GM10248 (cell line): ENCODE data around the gene FOXI1.

Experiments
- CTCF ChIA-PET: fragments of 300-600 bp; sonication (Branson Sonifier 250); formaldehyde crosslinking; extraction: SDS; loops from one replicate; lab custom pipeline; 2021; ENCODE audit warnings: antibody characterized with exemption; lab: Yijun Ruan, JAX
- POLR2A ChIA-PET: fragments of 350-650 bp; sonication (Branson Sonifier 250); formaldehyde crosslinking; extraction: SDS; loops from one replicate; lab custom pipeline; 2020; ENCODE audit warnings: antibody characterized with exemption; lab: Yijun Ruan, JAX
- DNase-seq: peaks from one replicate; pipeline ENCODE4 v3.0.0; 2012; ENCODE audit errors: extremely low spot score
- TF ChIP-seq, protein P1 (sequence below): IDR thresholded peaks from 2 replicates; pipeline ENCODE4 v1.5.1; 2012; ENCODE audit warnings: mild to moderate bottlenecking, low read depth; ENCODE audit errors: extremely low read depth, missing control alignments, control extremely low read depth

FOXI1 gene

DNA sequence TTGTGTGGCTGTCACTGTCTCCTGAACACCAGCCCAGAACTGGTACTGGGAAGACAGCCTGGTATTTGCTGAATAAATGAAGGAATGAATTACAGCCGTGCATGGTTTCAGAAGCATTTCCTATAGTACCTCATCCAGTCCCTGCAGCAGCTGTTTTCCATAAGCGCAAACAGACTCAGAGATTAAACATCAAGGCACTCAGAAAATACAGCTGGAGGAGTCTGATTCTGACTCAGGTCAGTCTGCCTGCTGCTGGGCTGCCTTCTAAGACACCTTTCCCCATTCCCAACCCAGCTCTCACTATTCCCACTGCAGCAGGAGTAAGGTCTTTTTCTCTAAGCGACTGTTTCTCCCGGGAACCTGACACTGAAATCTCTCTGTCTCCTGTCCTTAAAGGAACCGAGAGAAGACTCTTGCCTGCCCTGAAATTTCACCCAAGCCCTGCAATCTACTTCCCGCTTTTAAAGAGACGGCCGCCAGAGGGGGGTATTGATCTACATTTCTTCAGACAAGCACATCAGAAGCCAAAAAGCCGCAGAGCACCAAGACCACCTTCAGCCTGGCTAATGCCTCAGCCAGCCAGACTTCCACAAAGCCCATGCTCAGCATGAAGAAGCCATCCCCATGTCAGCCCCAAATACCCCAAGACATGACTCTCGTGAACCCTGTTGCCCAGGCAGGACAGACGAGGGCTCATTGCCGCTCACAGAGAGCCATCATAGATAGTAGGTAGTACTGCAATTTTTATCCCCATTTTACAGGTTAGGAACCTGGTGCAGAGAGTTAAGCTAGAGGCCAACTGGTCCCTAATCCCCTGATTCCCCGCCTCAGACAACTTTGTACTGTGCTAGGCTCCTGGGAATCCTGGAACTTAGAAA, 5.4 kb upstream of the FOXI1 start:
- ChIA-PET CTCF (interaction anchor here (0.6 to 5.8 kb wide), 34 partner anchors 8 to 433 kb away, joined by 3 to 100 read pairs (median 4); no protein-coding TSS in a partner anchor), POLR2A (no interaction called here)
- TF ChIP-seq, protein P1, sequence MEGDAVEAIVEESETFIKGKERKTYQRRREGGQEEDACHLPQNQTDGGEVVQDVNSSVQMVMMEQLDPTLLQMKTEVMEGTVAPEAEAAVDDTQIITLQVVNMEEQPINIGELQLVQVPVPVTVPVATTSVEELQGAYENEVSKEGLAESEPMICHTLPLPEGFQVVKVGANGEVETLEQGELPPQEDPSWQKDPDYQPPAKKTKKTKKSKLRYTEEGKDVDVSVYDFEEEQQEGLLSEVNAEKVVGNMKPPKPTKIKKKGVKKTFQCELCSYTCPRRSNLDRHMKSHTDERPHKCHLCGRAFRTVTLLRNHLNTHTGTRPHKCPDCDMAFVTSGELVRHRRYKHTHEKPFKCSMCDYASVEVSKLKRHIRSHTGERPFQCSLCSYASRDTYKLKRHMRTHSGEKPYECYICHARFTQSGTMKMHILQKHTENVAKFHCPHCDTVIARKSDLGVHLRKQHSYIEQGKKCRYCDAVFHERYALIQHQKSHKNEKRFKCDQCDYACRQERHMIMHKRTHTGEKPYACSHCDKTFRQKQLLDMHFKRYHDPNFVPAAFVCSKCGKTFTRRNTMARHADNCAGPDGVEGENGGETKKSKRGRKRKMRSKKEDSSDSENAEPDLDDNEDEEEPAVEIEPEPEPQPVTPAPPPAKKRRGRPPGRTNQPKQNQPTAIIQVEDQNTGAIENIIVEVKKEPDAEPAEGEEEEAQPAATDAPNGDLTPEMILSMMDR, result peak; percentile 60
- DNase-seq, result peak; percentile 64

DNA sequence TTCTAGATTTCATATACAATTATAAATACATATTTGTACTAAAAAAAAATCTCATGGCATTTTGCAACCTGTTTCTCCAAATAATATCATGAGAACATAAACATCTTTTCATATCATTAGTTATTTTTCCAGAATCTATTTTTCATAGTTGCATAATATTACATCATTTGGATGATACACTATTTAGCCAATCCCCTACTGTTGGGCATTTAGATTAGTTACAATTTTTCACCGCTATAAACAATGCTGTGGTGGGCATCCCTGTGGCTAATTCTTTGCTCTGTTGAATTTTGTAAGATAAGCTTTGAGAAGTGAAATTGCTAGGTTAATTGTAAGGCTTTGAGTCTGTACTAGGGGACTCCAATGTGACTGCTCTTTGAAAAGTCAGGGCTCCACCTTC, 2.2 kb upstream of the FOXI1 start:
- TF ChIP-seq, protein P1, result no peak
- CTCF ChIA-PET, result interaction anchor here (5.8 kb wide), 1 partner anchor 79 kb away, joined by 100 read pairs; no protein-coding TSS in a partner anchor
- POLR2A ChIA-PET, result no interaction called here

DNA sequence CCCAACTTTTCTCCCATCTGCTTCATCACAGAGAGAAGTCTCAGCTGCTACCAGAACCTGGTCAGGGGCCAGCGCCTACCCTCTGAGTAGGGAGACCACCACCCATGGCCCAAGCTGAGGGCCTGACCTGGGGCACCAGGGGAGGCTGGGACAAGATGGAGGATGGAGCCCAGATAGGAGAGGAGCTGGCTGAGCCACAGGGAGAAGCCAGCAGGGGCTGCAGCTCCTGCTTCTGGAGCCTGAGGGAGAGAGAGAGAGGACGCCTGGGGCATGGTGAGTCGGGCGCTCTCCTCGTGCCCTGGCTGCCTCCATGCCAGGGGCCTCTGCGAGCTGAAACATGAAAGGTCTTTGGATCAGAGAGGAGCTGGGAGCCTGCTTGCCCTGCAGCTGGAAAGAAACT, 1.4 kb upstream of the FOXI1 start:
- ChIA-PET CTCF (interaction anchor here (1.7 kb wide), 1 partner anchor 80 kb away, joined by 4 read pairs; no protein-coding TSS in a partner anchor), POLR2A (no interaction called here)
- no peak for DNase-seq
- TF ChIP-seq, protein P1, result no peak

More for the DNA sequence above, 2.2 kb upstream of the FOXI1 start:
- DNase-seq, result no peak

DNA sequence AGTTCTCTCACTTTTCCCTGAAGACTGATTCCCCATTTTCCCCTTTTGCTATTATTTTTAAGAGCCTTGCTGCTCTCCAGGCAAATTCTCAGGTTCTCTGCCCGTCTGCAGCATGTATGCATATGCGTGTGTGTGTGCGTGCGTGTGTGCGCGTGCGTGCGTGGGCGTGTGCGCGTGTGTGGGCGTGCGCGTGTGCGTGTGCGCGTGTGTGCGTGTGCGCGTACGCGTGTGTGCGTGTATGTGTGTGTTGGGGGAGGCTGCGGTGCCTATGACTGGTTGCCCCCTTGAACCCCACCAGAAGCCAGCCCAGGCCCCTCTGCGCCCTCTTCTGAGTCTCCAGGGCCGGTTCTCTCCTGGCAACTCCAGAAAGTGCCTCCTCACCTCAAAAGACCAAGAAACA, 987 bp upstream of the FOXI1 start:
- TF ChIP-seq, protein P1, result no peak
- CTCF ChIA-PET, result interaction anchor here (1.7 kb wide), 1 partner anchor 79 kb away, joined by 4 read pairs; no protein-coding TSS in a partner anchor
- DNase-seq, result no peak
- POLR2A ChIA-PET, result no interaction called here

DNA sequence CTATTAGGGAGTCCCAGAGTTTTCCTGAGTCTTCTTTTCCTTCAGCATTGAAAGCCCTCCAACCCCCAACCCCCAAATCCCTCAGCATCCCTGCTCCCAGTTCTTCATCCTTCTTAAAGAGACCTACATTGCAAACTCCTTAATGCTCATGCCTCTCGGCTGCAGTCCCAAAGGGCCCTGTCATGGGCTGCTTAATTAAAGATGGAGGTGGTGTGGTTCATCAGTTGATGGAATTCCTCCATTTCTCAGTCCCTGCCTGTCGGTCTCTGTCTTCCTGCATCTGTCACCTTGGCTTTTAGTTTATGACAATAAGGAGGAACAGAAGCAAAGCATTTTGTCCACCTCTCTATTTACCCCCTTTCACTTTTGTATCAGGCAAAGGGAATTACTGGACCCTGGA, 2.0 kb downstream of the FOXI1 start:
- POLR2A ChIA-PET, result no interaction called here
- CTCF ChIA-PET, result no interaction called here

DNA sequence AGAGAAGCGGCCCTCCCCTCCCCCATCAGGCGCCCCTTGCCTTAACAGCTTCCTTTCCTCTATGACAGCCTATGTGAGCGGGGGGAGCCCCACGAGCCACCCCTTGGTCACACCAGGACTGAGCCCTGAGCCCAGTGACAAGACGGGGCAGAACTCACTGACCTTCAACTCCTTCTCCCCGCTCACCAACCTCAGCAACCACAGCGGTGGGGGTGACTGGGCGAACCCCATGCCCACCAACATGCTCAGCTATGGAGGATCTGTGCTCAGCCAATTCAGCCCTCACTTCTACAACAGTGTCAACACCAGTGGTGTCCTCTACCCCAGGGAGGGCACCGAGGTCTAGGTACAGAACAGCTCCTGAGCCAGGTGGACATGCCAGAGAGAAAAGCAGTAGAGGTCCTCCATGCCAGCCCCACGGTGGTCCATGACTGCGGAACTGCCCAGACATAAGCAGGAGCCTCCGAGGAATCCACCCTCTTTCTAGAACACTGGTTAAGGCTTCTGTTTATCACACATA, 2.6 kb downstream of the FOXI1 start:
- no peak for DNase-seq
- CTCF ChIA-PET, result interaction anchor here (0.8 kb wide), 1 partner anchor 76 kb away, joined by 3 read pairs; no protein-coding TSS in a partner anchor
- TF ChIP-seq, protein P1, result no peak
- POLR2A ChIA-PET, result no interaction called here

More for the DNA sequence above, 2.0 kb downstream of the FOXI1 start:
- DNase-seq, result no peak
- TF ChIP-seq, protein P1, result no peak
